SU-DHL-6 (cell line): ENCODE measurements around the gene DCTN1.

ENCODE experiments used
- H2AFZ ChIP-seq: fragments of 200-600 bp; sonication (generic); 2 replicates; pipeline ENCODE4 v1.6.1; 2014; ENCODE audit warnings: low read depth, mild to moderate bottlenecking, moderate library complexity, mixed read lengths, antibody characterized with exemption, low read length; ENCODE audit not compliant: severe bottlenecking
- H3F3A ChIP-seq: fragments of 200-600 bp; shearing (Covaris generic); 2 replicates; pipeline ENCODE4 v1.6.0; 2016; ENCODE audit warnings: antibody characterized with exemption, mild to moderate bottlenecking; ENCODE audit not compliant: insufficient read depth
- H3K27ac ChIP-seq: fragments of 200-600 bp; sonication (generic); 2 replicates; pipeline ENCODE4 v1.5.1; 2016; ENCODE audit warnings: low read depth, mild to moderate bottlenecking, low read length, moderate library complexity, mixed read lengths
- H3K27me3 ChIP-seq: fragments of 200-600 bp; sonication (generic), shearing (Covaris generic); 2 replicates; pipeline ENCODE4 v1.6.0; 2014; ENCODE audit warnings: mild to moderate bottlenecking, low read length
- H3K36me3 ChIP-seq: fragments of 200-600 bp; sonication (generic); 2 replicates; pipeline ENCODE4 v1.6.1; 2014; ENCODE audit warnings: mild to moderate bottlenecking, low read length, mixed read lengths
- H3K4me2 ChIP-seq: fragments of 300-600, 200-600 bp; shearing (Covaris generic), sonication (generic); 2 replicates; pipeline ENCODE4 v1.6.0; 2014; ENCODE audit warnings: low read length, low read depth, mild to moderate bottlenecking; ENCODE audit not compliant: poor library complexity, severe bottlenecking
- H3K4me3 ChIP-seq: fragments of 200-600 bp; sonication (generic); 2 replicates; pipeline ENCODE4 v1.5.1; 2014; ENCODE audit warnings: antibody characterized with exemption, low read length, mild to moderate bottlenecking, mixed read lengths; ENCODE audit not compliant: insufficient read depth, poor library complexity, severe bottlenecking
- H3K79me2 ChIP-seq: fragments of 200-600 bp; sonication (generic); 2 replicates; pipeline ENCODE4 v1.6.1; 2014; ENCODE audit warnings: mild to moderate bottlenecking, low read length, moderate library complexity; ENCODE audit not compliant: insufficient read depth
- H3K9ac ChIP-seq: fragments of 200-600 bp; sonication (generic); 2 replicates; pipeline ENCODE4 v1.7.0; 2014; ENCODE audit warnings: mild to moderate bottlenecking, low read length
- H3K9me2 ChIP-seq: fragments of 200-600 bp; sonication (generic); replicated peaks from 2 replicates; pipeline ENCODE4 v1.6.1; 2014; ENCODE audit warnings: low read length; ENCODE audit not compliant: insufficient read depth
- H3K9me3 ChIP-seq: fragments of 200-600 bp; sonication (generic); 2 replicates; pipeline ENCODE4 v1.6.1; 2014; ENCODE audit warnings: low read length, mixed read lengths; ENCODE audit not compliant: insufficient read depth
- H4K20me1 ChIP-seq: fragments of 200-600 bp; sonication (generic); 2 replicates; pipeline ENCODE4 v1.6.1; 2014; ENCODE audit warnings: low read depth, mild to moderate bottlenecking, antibody characterized with exemption, low read length, moderate library complexity, mixed read lengths
- EZH2phosphoT487 ChIP-seq: fragments of 200-600 bp; sonication (generic), shearing (Covaris generic); conservative IDR thresholded peaks from 2 replicates; pipeline ENCODE4 v1.6.1; 2018; ENCODE audit warnings: mild to moderate bottlenecking, antibody characterized with exemption, low read length, moderate library complexity, mixed read lengths
- TF ChIP-seq, protein P1 (sequence below): fragments of 200-600 bp; sonication (generic); IDR thresholded peaks from one replicate; pipeline ENCODE4 v1.5.1; 2017; ENCODE audit warnings: antibody characterized with exemption, mild to moderate bottlenecking, low read length, moderate library complexity; ENCODE audit not compliant: insufficient read depth, poor library complexity, severe bottlenecking

Gene DCTN1

DNA sequence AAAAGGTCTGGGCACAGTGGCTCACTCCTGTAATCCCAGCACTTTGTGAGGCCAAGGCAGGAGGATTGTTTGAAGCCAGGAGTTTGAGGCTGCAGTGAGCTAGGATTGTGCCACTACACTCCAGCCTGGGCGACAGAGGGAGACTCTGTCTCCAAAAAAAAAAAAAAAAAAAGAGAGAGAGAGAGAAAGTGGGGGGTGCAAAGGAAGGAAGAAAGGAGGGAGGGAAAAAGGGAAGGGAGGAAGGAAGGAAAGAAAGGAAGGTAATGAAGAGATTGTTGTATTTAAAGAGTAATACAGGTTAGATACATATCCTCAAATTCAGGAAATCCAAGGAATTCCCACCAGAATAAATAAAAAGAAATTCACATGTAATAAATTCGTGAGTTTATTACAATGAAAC is 21.8 kb upstream of the DCTN1 start:
- TF ChIP-seq, protein P1, sequence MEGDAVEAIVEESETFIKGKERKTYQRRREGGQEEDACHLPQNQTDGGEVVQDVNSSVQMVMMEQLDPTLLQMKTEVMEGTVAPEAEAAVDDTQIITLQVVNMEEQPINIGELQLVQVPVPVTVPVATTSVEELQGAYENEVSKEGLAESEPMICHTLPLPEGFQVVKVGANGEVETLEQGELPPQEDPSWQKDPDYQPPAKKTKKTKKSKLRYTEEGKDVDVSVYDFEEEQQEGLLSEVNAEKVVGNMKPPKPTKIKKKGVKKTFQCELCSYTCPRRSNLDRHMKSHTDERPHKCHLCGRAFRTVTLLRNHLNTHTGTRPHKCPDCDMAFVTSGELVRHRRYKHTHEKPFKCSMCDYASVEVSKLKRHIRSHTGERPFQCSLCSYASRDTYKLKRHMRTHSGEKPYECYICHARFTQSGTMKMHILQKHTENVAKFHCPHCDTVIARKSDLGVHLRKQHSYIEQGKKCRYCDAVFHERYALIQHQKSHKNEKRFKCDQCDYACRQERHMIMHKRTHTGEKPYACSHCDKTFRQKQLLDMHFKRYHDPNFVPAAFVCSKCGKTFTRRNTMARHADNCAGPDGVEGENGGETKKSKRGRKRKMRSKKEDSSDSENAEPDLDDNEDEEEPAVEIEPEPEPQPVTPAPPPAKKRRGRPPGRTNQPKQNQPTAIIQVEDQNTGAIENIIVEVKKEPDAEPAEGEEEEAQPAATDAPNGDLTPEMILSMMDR: no peak
- TF ChIP-seq EZH2phosphoT487: no peak
- H3K27me3 ChIP-seq: no peaks in the 10 kb centered on the region
- no peak overlapping the region for H3K27ac ChIP-seq
- no peaks in the 10 kb centered on the region for H3K36me3 ChIP-seq
- no peaks in the 10 kb centered on the region for H3K79me2 ChIP-seq
- no peaks in the 10 kb centered on the region for H3F3A ChIP-seq
- no peaks in the 10 kb centered on the region for H3K9me3 ChIP-seq
- no peak overlapping the region for H3K4me3 ChIP-seq
- H2AFZ ChIP-seq: no peak overlapping the region
- H4K20me1 ChIP-seq: no peaks in the 10 kb centered on the region
- no peaks in the 10 kb centered on the region for H3K9me2 ChIP-seq
- no peak overlapping the region for H3K4me2 ChIP-seq
- no peak overlapping the region for H3K9ac ChIP-seq

DNA sequence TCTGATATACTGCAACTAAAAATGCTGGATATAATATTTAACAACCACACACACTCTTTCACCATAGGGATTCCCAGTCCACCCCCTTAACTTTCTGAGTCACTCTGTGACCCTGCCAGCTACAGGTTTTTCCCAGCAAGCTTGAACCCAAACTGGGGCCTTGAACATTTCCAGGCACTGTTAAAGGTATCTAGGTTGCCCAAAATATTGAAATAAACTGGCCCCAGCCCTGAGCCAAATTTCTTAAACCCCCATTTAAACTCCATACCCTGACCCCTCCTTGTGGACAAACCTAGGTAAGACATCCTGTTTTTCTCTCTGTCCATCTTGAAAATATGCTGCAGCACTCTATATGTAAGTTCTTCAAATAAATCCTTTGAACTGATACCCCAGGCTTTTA is 19.7 kb upstream of the DCTN1 start:
- H3K4me3 ChIP-seq: no peak overlapping the region
- H3F3A ChIP-seq: no peaks in the 10 kb centered on the region
- no peaks in the 10 kb centered on the region for H4K20me1 ChIP-seq
- TF ChIP-seq EZH2phosphoT487: no peak
- TF ChIP-seq, protein P1: no peak
- H2AFZ ChIP-seq: no peak overlapping the region
- no peak overlapping the region for H3K4me2 ChIP-seq
- no peaks in the 10 kb centered on the region for H3K79me2 ChIP-seq
- no peaks in the 10 kb centered on the region for H3K27me3 ChIP-seq
- H3K27ac ChIP-seq: no peak overlapping the region
- no peaks in the 10 kb centered on the region for H3K9me2 ChIP-seq
- no peak overlapping the region for H3K9ac ChIP-seq
- H3K36me3 ChIP-seq: no peaks in the 10 kb centered on the region
- no peaks in the 10 kb centered on the region for H3K9me3 ChIP-seq

DNA sequence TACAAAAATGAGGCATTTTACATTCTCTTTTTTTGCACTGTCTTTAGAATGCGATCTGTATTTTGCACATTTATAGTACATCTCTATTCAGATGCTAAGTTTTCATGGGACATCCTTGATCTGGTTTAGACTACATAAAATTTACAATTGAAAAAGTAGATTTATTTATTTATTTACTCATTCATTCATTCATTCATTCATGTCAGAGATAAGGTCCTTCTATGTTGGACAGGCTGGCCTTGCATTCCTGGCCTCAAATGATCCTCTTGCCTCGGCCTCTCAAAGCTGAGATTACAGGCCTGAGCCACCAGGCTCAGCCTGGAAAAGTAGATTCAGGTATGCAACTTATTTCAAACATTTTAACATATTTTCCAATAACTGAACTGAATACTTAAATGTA is 16.0 kb upstream of the DCTN1 start:
- no peaks in the 10 kb centered on the region for H3F3A ChIP-seq
- no peaks in the 10 kb centered on the region for H3K36me3 ChIP-seq
- no peaks in the 10 kb centered on the region for H3K27me3 ChIP-seq
- no peak overlapping the region for H3K4me2 ChIP-seq
- H3K9ac ChIP-seq: no peak overlapping the region
- TF ChIP-seq, protein P1: no peak
- no peak for TF ChIP-seq EZH2phosphoT487
- H3K79me2 ChIP-seq: peaks cover 4% of the 10 kb centered on the region; the same call in 1 of the 2 replicates
- H2AFZ ChIP-seq: no peak overlapping the region
- no peak overlapping the region for H3K4me3 ChIP-seq
- H3K9me2 ChIP-seq: no peaks in the 10 kb centered on the region
- no peak overlapping the region for H3K27ac ChIP-seq
- H3K9me3 ChIP-seq: no peaks in the 10 kb centered on the region
- no peaks in the 10 kb centered on the region for H4K20me1 ChIP-seq
